ENCODE data around the gene REEP3.

Gene REEP3

DNA sequence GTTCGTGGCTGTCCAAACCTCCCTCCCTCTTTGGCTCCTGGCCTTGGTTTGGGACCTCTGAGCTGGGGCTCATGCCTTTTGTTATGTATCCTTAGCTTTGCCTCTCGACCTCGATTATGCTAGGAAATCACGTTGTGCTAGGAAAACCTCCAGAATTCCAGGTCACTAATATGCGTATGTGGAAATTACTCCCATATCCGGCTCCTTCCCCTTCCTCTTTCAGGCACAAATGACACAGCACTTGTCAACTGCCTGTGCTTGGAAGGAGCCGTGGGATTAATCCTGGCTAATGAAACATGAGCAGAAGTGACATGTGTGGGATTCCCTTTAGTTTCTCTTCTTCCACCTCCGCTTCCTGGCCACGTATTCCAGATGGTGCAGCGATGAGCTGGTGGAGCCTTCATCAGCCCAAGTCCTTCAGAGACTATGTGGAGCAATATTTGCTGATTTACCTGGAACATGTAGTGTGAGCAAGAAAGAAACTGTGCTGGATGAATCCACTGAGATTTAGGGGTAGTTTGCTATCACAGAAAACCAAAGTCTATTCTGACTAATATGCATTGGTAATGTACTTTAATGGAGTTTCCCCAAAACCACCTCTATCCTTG is 149.2 kb downstream of the REEP3 start:
- no peak for DNase-seq

DNA sequence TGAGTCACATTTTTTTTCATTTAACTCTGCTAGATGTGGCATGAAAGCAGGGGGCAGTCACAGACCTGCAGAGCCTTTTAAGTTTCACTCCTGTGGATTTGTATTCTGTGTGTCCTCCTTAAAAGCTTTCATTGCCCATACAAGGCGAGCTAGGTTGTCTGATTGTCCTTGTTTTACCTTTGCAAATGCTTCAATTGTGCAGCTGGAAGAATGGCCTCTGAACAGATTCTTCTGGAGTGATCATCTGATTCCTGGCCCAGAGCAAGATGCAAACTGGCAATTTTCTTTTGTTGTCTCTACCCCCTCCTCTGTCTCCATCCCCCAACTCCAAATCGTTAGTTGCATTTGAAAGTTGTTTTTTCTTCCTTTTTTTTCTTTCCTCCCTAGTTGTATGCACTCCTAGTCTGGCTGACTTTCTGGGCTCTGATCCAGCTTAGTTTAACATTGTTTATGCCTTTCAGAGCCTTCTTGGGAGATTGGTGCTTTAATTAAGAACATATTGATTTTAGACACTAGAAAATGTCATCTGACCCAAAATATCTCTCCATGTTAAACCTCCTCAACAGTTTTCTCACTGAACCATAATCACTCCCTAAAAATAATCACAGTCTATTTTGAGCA is 150.2 kb downstream of the REEP3 start:
- DNase-seq, result no peak

DNA sequence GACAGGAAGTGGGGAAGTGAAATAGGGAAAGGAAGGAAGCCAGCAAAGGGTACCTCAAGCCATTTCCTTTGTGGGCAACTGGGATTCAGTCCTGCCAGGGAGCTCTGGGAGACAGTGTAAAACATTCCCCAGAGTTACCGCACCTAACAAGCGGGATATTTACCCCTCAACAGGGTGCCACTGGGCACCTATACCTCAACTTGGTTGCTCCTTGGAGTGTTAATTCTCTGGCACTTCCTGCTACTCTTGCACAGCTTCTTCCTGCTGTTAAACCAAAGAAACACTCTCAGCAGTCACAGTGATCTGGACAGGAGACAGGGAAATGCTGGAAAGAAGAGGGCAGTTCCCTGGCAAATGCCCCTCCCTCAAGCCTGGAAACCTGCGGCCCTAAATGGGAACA is 151.3 kb downstream of the REEP3 start:
- DNase-seq, result no peak

DNA sequence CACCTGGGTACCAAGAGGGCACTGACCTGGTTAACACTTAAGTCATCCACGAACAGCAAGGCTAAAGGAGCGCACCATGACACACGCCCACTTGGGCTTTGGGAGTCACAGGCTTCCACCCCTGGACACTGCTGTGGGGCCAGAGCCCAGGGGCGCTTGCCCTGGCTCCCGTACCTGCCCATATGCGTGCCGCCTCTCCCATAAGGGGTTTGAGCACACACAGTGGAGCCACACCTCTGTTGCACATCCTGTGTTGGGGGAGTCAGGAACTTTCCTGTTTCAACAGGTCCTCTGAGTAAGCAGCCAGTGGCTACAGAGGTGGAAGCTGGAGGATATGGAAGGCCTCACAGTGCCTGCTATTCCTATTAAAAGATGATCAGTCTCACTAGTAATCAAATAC is 152.0 kb downstream of the REEP3 start:
- no peak for DNase-seq

DNA sequence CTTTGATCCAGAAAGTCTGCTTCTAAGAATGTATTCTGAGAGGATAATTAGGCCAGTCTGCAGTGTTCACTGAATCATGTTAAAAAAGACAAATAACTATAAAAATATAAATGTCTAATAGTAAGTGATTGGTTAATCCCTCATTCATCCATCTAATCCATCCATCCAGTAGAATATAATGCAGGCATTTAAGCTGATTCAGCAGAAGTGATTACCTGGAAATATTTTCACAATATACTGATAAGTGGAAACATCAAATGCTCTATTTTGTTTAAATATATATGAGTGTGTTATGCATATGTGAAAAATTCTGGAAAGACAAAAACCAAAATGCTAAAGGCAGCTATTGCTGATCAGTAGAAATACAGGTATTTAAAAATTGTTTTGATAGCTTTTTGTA is 152.6 kb downstream of the REEP3 start:
- DNase-seq, result no peak

Data from effector CD4-positive, alpha-beta T cell (primary cell).